Activated gamma-delta T cell treated with anti-CD3 and anti-CD28 coated beads, Interleukin-2, amount 50 U/mL, for 16 hours (primary cell): Measurements from ENCODE around the gene ZNF436.
A peak's percentile ranks its signal among the peaks of the same experiment; 100 is the strongest.
"Not testable (repeated sequence)": the region's sequence is repeated elsewhere in the genome, so short reads cannot be mapped to it uniquely, and the experiment has no call there.

Source experiments
- DNase-seq: peaks from one replicate; pipeline ENCODE4 v3.0.0-alpha.2; 2020; ENCODE audit warnings: low read depth

The ZNF436 gene

DNA sequence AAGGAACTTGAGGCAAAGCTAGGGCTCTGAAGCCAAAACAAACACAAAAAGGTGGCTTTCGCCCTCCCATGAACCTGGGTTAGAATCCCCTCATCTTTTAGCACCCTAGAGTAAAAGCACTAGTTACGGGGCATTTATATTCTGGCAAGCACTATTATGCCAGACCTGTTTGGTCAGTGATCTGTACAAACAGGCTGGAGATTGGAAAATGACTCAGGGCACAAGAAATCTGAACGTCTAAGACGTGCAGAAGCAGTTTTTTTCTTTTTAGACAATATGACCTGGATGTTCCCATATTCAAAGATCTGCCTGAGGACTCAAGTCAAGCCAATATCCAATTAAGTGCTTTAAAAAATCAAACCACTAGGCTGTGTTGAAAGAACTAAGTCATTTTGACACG lies 3.0 kb downstream of the ZNF436 start:
- no peak for DNase-seq

DNA sequence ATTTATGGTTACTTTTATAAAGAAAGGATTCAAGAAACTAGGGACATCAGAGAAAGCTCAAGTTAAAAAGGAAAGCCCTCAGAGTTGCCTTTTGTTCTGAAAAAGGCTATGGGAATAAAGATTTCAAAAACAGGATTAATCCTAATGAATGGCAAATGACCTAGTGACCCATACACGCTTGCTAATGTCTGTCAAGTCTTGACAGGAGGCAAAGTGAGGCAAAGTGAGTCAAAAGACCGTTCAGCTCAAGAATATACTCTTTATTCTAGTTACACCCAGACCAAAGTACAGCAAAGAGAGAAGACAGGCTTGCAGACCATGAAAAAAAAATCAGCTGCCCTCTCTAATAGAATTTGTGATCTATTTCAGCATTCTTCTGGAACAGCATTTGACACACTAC lies 3.5 kb downstream of the ZNF436 start:
- DNase-seq, result no peak

DNA sequence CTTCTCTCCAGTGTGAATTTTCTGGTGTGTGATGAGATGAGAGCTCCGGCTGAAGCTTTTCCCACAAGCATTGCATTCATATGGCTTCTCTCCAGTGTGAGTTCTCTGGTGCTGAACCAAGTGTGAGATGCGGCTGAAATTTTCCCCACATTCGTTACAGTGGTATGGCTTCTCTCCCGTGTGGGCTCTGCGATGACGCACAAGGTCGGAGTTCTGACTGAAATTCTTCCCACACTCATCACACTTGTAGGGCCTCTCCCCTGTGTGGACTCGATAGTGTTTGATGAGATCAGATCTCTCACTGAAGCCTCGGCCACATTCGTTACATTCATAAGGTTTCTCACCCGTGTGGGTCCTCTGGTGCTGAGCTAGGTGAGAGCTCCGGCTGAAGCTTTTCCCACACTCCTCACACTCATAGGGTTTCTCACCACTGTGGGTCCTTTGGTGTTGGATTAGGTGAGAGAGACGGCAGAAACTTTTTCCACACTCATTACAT lies 7.4 kb downstream of the ZNF436 start:
- DNase-seq, result no peak

DNA sequence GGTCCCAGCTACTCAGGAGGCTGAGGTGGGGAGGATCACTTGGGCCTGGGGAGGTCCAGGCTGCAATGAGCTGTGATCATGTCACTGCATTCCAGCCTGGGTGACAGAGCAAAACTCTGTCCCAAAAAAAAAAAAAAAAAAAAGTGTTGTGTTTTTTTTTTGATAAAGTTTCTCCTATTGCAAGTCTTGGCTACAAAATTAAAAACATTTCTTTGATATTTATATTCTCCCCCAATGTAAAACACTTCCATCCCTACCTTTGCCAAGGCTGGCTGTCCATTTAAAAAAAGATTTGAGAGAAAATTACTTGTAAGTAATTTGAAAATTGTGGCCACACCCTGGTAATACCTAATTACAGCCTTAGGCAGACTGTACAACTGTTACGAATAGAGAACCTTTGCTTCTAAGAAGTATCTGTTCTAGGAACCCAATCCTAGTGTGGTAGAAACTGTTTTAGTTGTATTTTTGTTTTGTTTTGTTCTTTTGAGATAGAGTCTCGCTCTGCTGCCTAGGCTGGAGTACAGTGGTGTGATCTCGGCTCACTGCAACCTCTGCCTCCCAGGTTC lies 11.2 kb downstream of the ZNF436 start:
- DNase-seq, result no peak

DNA sequence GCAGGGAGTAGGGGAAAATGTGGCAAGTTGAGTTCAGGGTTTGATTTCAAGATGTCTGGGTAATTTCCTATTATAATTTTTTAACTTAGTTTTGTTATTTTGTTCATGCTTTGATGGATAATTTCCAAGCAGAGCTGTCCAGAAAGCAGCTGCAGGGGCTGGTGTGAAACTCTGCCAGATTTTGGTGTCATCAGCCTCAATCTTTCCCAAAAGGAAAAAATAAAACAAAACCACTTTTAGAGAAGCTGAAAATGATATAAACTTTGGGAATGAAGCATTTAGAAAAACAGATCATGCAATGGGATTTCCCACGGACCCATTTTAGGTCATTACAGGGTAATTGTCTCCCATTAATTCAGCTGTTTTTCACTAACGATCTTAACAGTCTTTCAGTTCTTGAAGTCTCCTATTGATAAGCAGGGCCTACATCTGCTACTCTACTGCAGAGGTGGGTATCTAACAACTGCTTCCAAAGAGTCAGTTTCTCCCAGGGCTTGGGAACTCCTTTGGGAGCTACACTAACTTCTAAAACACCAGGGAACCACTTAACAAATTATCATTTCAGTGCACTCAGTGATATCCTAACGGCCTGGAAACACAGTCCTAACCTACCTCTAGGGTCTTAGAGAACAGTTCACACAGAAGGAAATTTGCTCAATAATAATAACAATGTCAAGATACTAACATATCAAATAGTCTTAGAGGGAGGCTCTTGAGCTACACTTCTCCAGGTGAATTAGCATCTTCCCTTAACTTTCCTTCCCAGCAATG lies 12.3 kb downstream of the ZNF436 start:
- DNase-seq, result no peak

DNA sequence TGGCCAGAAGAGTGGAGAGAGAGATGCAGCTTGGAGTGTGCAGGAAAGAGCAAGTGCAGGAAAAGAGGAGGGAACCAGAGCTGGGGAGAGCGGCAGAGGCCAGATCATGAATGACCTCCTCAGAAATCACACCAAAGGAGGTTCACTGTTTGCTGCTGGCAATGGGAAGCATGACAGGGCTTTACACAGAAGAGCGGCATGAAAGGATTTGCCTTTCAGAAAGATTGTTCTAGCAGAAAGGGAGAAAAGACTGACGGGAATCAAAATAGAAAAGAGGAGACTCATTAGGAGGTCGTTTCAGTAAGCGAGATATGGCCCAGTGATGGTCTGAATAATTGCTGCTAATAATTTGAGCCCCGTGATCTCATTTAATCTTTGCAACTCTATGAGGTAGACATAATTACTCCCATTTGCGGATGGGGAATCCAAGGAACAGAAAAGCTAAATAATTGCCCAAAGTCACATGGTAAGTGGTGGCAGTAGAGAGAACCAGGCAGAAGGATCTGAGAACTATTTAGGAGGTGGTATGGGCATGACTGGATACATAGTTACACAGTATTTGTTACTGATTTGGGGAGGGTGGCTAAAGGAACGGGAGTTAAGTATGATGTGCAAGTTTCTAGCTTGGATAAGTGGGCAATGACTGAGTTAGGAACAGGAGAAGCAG lies 13.0 kb downstream of the ZNF436 start:
- no peak for DNase-seq

DNA sequence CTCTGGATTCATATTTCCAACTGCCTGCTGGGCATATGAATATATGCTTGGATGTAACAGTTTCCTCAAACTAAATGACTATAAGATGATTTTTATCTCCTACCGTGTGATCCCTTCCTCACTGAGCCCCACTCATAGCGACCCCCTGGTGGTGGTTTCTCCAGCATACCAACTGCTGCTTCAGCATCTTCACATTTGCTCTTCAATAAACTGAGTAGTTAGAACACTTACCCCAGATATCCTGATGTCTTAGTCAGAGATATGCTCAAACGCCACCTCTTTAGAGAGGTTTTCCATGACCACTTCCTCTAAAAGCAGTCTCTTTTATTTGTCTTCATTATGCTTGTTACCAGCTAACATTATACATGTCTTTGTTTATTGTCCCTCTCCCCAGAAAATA lies 15.4 kb downstream of the ZNF436 start:
- no peak for DNase-seq

DNA sequence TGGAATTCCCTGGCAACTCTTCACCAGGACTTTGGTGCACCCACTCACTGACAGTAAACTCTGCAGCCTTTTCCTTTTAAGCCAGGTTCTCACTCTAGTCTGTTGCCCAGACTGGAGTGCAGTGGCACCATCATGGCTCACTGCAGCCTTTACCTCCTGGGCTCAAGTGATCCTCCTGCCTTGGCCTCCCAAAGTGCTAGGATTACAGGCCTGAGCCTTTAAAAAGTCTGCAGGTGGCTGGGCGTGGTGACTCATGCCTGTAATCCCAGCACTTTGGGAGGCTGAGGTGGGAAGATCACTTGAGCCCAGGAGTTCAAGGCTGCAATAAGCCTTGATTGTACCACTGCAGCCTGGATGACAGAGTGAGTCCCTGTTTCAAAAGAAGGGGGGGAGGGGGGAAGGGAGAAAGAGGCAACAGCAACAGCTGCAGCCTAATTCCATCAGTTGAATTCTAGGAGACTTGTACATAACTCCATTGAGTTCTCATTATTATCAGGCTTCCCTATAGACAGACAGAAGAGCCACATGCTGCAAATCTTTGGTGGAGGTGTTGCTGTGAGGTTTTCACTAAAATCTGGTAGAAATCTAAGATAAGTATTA lies 17.4 kb downstream of the ZNF436 start:
- no peak for DNase-seq

DNA sequence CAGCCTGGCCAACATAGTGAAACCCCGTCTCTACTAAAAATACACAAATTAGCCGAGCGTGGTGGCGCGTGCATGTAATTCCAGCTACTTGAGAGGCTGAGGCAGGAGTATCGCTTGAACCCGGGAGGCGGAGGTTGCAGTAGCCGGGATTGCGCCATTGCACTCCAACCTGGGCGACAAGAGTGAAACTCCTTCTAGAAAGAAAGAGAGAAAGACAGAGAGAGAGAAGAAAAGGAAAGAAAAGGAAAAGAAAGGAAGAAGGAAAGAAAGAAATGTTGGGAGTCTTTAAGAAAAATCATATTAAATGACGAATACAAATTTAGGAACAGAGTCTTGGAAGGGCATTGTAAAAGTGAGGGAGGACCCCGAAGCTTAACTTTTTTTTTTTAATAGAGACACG lies 23.7 kb downstream of the ZNF436 start:
- no peak for DNase-seq

DNA sequence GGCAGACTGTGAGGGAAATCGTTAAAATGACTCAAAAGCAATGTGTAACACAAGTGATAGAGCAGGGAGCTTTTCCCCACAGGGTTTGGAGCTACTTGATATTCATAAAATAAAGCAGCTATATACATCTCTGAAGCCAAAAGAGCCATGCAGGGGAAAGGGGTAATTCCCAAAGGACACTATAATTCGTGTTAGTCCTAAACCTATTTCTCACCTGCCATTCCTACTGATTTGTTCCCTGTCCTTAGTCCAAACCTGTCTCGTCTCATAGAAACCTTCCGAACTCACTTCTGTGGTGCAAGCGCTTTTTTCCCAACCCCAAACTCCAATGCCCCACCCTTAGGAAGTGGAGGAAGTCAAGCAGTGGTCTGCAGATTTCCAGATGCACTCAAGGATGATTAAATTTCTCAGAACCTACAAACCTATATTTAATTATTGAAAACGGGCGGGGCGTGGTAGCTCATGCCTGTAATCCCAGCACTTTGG lies 24.6 kb downstream of the ZNF436 start:
- no peak for DNase-seq

DNA sequence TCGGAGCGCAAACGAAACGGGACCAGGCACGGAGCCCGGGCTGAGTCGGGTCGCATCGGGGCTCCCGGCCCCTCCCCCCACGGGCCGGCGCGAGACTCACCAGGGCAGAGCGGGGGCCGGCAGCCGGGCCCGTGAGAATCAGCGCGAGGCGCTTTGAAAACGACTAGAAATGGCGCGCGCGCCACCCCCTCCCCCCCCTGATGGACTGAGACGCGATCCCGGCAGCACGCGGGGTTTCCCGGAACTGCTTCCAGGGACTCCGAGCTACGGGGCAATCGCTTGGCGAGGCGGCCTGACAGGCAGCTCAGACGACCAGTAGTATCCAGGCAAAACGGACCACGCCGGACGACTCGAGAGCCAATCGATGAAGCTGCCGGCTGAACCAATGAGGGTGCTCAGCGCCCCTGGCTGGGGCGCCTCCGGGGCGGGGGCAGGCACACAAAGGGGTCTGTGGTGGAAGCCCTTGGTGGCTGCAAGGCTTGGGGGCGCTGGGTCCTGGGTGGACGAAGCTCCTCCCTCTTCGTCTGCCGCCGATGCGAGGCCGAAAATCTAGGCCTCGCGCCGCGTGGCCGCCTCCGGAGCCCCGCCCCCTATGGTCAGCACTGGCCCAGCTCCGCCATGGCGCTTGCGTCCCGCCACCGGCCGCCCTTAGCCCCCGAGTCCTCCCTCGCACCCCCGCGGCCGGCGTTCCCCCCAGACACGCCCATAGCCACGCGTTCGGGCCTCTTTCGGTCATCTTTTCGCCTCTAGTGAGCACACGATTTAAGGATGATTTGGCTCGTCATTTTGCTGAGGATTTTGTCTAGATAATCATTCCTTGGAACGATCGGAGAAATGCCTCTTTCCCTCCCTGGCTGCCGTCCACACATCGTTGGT lies 25.3 kb downstream of the ZNF436 start, which contains the start of gene HNRNPR:
TSS of gene HNRNPR (minus strand) at position 174 of the 876 bp plus-strand sequence. CDS start 3,276 bp downstream, outside the sequence.
- DNase-seq, result peak; percentile 98

DNA sequence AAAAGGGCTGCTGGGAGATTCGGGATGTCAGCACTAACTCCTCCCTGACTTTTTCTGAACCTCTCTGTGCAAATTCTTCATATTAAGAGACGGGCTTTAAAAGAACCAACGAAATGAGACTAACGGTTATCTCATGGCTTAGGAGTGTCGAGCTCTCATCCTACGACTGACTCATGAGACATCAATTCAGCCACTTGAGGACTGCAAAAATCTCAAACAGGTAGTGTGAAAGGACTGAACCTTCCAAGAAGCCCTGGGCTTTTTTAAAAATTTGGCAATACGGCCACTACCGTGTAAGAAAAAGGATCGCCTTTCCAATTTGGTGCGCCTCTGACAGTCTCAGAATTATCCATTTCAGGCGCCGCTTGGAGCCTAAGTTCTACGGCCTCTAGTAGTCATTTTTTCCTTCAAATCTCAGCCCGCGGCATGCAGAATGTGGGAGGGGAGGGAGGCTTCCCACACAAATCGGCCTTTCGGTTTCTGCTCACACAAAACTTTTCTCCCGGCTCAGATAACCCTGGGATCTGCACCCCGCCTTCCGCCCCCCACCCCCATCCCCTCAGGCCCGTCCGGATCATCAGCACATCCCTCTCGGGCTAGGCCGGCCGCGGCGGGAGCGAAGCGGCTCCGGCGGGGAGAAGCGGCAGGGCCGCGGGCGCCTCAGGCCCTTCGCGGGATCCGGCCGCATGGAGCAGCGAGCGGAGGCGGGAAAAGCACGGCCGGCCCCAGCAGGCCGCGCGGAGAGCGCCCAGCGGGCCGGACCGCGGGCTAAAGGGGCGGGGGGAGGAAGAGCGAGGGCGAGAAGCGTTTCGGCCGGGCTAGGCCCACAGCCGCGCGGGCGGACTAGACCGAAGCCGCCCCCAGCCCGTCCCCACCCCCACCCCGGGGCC lies 26.2 kb downstream of the ZNF436 start:
- peak; percentile 24 for DNase-seq

DNA sequence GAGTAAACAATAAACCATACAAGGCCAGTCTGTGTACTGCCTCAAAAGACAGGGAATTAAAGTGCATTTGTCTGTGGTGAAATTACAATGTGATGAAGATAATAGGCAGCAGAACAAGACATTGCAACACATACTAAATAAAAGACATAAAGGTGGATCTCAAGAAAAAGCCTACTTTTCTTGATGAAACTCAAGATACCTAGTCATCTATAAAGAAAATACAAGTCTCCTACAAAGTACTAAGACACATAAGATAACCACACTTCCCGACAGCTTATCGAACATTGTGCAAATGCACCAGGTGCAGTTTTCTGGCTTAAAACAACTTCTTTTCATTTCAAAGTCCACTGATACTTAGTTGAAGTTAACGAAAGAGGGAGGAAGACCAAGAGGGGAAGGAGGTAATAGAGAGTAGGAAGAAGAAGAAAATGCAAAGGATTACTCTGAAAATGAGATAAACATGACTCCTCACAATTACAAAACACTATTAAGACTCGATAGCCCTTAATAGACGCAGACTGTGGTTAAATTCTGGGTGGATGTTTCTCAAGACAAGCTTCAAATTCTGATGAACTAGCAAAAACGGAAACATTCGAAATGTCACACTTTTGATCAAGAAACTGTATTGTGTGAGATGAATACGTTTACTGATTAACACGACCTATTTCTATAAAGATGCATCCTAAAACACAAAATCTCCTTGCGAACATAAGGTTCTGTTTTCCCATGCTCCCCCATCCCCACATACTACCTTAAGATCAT lies 27.5 kb downstream of the ZNF436 start:
- DNase-seq, result no peak

DNA sequence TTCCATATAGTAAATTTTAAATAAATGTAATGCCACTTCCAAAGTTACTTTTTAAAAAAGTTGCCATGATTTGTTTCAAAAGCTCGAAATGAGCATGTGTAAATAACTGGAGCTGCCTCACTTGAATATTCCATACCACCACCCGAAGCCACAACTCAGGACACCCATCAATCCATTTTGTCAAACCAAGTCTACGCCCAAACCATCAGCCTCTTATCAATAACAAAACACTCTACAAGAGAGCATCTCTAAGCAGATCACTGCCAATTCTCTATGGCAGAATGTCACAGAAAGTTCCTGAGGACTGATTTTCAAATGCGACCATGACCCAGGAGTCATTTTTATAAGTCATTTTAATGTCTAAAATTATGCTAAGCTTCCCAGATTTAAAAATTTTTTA lies 30.0 kb downstream of the ZNF436 start:
- DNase-seq, result no peak

DNA sequence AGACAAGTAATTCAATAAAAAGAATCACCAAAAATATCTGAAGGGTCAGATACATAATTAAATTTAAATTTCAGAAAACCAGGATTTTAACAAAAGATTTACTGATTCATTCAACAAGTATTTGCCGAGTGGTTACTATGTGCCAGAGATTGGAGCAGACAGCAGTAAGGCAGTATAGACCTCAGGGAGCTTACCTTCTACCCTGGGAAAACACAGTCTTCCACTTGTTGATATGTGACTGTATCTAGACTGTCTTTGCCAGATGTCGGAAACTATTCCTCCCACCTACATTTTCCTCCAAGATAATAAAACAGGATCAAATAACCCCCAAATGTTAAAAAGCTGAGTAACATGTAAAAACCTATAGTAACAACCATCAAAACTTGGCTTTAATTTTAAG lies 31.8 kb downstream of the ZNF436 start:
- DNase-seq, result no peak

DNA sequence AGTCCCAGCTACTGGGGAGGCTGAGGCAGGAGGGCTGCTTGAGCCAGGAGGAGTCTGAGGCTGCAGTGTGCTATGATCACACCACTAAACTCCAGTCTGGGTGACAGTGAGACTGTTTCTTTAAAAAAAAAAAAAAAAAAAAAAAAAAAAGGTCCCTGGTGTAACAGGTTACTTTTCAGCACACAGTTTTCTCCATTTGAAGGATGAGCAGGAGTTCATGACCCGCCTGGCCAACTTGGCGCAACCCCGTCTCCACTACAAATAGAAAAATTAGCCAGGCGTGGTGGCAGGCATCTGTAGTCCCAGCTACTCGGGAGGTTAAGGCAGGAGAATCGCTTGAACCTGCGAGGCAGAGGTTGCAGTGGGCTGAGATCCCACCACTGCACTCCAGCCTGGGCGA lies 37.9 kb downstream of the ZNF436 start:
- DNase-seq, result no peak

DNA sequence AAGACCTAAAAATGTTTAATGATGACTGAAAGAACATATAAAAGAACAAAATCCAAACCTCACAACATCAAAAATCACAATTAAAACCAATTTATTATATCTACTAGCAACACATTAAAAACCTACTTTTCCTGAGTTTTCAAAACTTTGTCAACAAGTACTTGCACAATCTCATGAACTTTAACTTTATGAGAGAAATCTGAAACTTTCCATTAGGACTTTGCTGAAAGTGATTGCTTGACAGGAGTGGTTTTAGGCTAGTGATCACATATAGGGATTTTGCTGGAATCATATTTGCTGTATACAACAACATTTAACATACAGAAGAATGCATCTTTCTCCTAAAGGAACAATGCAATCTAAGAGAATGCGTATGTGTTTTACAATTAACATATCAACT lies 38.8 kb downstream of the ZNF436 start:
- no peak for DNase-seq

DNA sequence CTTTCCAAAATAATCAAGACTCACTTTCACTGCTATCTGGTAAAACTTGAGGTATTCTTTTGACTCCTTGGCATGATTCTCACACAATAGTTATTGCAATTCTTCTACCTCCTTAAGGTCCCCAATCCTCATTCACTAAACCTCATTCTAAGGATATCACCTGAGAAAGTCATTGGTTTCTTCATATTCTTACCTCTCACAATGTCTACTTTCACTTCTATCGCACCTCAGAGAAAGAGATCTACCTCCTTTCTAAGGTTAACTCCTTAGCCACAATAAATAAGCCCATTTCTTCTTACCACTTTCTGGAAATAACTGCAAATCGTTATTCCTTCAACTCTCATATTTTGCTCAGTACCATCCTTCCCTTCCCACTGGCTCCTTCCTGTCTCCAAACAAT lies 44.2 kb downstream of the ZNF436 start:
- no peak for DNase-seq

DNA sequence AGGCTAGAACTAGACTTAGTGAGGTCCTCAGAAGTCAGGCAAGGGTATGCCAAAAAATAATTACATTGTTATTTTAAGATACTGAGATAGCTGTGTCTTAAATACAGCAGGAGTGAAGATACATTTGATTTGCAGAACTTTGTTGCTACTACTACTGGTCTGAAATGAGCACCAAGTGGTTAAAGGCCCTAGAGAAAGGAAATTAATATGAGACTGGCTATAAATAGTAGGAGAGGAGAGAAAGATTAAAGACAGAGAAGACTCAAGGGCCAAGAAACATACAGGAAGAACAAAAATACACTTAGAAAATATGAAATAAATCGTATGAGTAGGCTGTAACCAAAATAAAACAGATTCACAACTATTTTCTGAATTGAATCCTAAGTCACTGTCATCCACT lies 46.9 kb downstream of the ZNF436 start:
- DNase-seq, result no peak

DNA sequence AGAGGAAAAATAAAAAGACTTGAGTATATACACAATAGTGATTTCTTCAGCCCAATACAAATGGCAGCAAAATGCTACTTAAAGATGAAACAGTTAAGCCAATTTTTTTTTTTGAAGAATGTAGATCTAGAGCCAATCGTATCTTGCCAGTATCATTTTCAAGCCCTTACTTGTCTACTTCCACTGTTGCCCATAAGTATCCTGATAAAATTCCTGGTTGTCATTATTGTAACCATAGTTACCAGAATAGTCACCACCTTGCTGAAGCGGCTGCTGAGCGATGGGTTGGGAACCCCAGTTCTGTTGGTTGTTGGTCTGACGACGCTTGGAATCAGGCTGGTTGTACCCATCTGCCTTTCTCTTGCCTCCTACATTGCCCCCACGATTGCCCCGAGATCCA lies 59.4 kb downstream of the ZNF436 start:
- DNase-seq, result not testable (repeated sequence)
